Measurements from ENCODE around the gene SDHA.

SDHA gene

DNA sequence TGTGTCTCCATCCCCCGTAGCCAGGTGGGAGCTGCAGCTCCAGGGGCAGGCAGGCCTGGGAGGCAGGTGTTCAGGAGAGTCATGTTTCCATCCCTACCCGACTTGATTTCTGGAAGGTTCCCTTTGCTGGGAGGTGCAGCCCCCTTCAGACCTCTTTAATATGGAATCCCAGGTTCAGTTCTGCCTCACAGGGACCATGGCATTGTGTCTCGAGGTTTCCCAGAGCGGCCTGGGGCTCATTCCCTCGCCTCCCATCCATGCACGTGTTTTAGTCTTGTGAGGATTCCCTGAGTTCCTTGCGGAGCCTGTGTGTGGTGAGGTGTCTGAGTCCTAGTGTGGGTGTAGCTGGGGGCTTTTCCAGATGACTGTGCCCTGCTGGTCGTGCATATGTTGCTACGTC, 86.9 kb downstream of the SDHA start:
- TF ChIP-seq, protein P1, sequence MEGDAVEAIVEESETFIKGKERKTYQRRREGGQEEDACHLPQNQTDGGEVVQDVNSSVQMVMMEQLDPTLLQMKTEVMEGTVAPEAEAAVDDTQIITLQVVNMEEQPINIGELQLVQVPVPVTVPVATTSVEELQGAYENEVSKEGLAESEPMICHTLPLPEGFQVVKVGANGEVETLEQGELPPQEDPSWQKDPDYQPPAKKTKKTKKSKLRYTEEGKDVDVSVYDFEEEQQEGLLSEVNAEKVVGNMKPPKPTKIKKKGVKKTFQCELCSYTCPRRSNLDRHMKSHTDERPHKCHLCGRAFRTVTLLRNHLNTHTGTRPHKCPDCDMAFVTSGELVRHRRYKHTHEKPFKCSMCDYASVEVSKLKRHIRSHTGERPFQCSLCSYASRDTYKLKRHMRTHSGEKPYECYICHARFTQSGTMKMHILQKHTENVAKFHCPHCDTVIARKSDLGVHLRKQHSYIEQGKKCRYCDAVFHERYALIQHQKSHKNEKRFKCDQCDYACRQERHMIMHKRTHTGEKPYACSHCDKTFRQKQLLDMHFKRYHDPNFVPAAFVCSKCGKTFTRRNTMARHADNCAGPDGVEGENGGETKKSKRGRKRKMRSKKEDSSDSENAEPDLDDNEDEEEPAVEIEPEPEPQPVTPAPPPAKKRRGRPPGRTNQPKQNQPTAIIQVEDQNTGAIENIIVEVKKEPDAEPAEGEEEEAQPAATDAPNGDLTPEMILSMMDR (IDR thresholded peaks at IDR 0.05; ENCODE audit: low read depth, low read length) = no peak
- DNase-seq (ENCODE audit: extremely low read depth, low read depth) = no peak

DNA sequence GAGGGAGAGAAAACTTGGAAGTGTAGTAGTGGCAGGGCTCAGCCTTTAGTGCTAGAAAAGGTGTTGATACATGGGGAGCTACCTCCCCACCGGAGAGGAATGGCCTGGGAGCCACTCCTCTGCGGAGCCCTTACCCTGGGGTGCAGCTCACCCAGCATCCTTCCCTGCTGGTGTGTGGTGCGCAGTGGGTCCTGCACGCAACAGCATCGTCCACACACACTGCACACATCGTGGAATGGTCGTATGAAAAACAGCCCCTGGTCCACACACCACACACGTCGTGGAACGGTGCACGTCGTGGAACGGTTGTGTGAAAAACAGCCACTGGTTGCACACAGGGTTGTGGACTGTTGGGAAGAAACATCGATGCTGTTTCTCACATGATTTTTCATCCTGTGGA, 87.3 kb downstream of the SDHA start:
- no peak for DNase-seq (ENCODE audit: extremely low read depth, low read depth)
- TF ChIP-seq, protein P1 (IDR thresholded peaks at IDR 0.05; ENCODE audit: low read depth, low read length) = no peak

DNA sequence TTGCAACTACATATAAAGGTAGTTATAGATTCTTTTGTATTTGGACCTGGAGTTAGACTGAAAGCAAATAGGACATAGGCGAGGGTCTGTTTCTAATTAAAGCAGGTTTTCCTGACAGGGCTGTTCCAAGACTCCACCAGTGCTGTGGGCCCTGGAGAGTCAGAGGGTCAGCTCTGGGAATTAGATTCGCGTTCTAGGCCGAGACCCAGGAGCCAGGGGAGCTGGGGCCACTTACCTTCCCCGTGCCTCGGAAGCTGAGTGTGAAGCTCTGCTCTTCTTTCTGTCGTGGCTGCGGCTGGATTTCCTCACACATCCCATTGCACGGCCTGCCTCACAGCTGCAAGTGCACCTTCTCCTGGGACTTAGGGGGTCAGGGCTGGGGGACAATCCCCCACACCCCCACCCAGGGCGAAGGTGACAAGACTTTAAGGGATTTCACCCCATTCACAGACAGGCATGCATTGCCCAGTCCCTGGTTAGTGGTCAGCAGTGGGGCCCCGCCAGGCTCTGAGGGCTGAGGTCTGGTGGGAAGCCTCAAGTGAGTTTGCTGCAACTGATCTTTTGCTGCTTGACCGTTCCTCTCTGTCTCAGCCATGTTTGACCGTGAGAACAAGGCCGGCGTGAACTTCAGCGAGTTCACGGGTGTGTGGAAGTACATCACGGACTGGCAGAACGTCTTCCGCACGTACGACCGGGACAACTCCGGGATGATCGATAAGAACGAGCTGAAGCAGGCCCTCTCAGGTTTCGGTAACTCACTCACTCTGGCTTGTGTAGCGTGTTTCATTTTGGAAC, 88.1 kb downstream of the SDHA start:
- TF ChIP-seq, protein P1 (IDR thresholded peaks at IDR 0.05; ENCODE audit: low read depth, low read length) = no peak
- no peak for DNase-seq (ENCODE audit: extremely low read depth, low read depth)
